RWPE2 (cell line): ENCODE results near the gene INSC.

Source experiments
- ATAC-seq: fragments of 200-7000 bp; cut with Tn5 transposase; 3 replicates; pipeline ENCODE4 v1.9.1; 2021; ENCODE audit warnings: low read depth
- DNase-seq: peaks from one replicate; pipeline ENCODE4 v3.0.0-alpha.2; 2020; ENCODE audit warnings: low spot score
- H3K27ac ChIP-seq: fragments of 450-650 bp; 2 replicates; pipeline ENCODE4 v1.5.1; 2017; ENCODE audit warnings: mild to moderate bottlenecking; ENCODE audit not compliant: poor library complexity, severe bottlenecking
- H3K27me3 ChIP-seq: fragments of 250-450 bp; sonication (Bioruptor Pico); 2 replicates; pipeline ENCODE4 v1.5.1; 2021; ENCODE audit warnings: mild to moderate bottlenecking, moderate library complexity; ENCODE audit not compliant: insufficient read depth, poor library complexity, severe bottlenecking
- H3K36me3 ChIP-seq: fragments of 250-450 bp; sonication (Bioruptor Pico); 2 replicates; pipeline ENCODE4 v1.5.1; 2020; ENCODE audit warnings: low read depth, mild to moderate bottlenecking, moderate library complexity
- H3K4me1 ChIP-seq: fragments of 250-450 bp; sonication (Bioruptor Pico); 2 replicates; pipeline ENCODE4 v1.5.1; 2021; ENCODE audit warnings: mild to moderate bottlenecking, moderate library complexity; ENCODE audit not compliant: insufficient read depth, poor library complexity, severe bottlenecking
- H3K4me3 ChIP-seq: fragments of 250-450 bp; sonication (Bioruptor Pico); 2 replicates; pipeline ENCODE4 v1.5.1; 2021; ENCODE audit warnings: mild to moderate bottlenecking, moderate library complexity; ENCODE audit not compliant: severe bottlenecking
- H3K9me3 ChIP-seq: fragments of 250-450 bp; sonication (Bioruptor Pico); 2 replicates; pipeline ENCODE4 v1.5.1; 2021; ENCODE audit warnings: mild to moderate bottlenecking, moderate library complexity; ENCODE audit not compliant: severe bottlenecking
- TF ChIP-seq, protein P1 (sequence below): fragments of 450-650 bp; IDR thresholded peaks from one replicate; pipeline ENCODE4 v1.5.1; 2017; ENCODE audit warnings: mild to moderate bottlenecking, moderate library complexity; ENCODE audit not compliant: poor library complexity, severe bottlenecking

The INSC gene

GRCh38 chr11:15166204-15166603, 51.5 kb downstream of the INSC start:
- TF ChIP-seq, protein P1, sequence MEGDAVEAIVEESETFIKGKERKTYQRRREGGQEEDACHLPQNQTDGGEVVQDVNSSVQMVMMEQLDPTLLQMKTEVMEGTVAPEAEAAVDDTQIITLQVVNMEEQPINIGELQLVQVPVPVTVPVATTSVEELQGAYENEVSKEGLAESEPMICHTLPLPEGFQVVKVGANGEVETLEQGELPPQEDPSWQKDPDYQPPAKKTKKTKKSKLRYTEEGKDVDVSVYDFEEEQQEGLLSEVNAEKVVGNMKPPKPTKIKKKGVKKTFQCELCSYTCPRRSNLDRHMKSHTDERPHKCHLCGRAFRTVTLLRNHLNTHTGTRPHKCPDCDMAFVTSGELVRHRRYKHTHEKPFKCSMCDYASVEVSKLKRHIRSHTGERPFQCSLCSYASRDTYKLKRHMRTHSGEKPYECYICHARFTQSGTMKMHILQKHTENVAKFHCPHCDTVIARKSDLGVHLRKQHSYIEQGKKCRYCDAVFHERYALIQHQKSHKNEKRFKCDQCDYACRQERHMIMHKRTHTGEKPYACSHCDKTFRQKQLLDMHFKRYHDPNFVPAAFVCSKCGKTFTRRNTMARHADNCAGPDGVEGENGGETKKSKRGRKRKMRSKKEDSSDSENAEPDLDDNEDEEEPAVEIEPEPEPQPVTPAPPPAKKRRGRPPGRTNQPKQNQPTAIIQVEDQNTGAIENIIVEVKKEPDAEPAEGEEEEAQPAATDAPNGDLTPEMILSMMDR, result no peak
- Histone ChIP-seq H3K36me3 (no peaks in the 10 kb centered on the region), H3K9me3 (no peaks in the 10 kb centered on the region), H3K4me3 (no peak overlapping the region), H3K4me1 (no peaks in the 10 kb centered on the region), H3K27me3 (no peaks in the 10 kb centered on the region), H3K27ac (no peak overlapping the region)
- DNase-seq (no peak), ATAC-seq (no peak)

DNA sequence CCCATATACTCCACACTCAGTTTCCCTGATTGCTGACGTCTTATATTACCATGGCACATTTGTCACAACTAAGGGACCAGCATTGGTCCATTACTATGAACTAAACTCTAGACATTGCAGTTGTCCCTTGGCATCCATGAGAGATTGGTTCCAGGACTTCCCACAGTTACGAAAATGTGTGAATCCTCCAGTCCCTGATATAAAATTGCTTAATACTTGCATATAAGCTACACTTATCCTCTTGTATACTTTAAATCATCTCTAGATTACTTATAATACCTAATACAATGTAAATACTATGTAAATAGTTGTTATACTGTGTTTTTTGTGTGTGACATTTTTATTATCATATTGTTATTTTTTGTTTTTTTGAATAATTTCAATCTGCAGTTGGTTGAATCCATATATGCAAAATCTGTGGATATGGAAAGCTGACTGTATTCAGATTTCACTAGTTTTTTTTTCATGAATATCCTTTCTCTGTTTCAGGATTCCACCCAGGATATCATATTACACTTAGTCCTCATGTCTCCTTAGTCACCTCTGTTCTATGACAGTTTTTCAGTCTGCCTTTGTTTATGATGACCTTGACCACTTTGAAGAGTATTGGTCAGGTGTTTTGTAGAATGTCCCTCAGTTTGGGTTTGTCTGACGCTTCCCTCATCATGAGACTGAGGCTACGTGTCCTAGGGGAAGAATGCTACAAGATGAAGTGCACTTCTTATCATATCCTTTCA, 55.3 kb downstream of the INSC start:
- TF ChIP-seq, protein P1, result no peak
- no peak for DNase-seq

GRCh38 chr11:15170698-15171097, 56.0 kb downstream of the INSC start:
- no peak for DNase-seq
- H3K27ac ChIP-seq, result no peak overlapping the region
- no peaks in the 10 kb centered on the region for H3K36me3 ChIP-seq
- ATAC-seq, result no peak
- H3K9me3 ChIP-seq, result no peaks in the 10 kb centered on the region
- TF ChIP-seq, protein P1, result no peak
- H3K4me1 ChIP-seq, result no peaks in the 10 kb centered on the region
- H3K27me3 ChIP-seq, result no peaks in the 10 kb centered on the region
- no peak overlapping the region for H3K4me3 ChIP-seq

More for the DNA sequence above, 55.3 kb downstream of the INSC start:
- Histone ChIP-seq H3K4me3 (no peak overlapping the region), H3K4me1 (no peaks in the 10 kb centered on the region), H3K36me3 (no peaks in the 10 kb centered on the region), H3K27me3 (no peaks in the 10 kb centered on the region), H3K27ac (no peak overlapping the region), H3K9me3 (no peaks in the 10 kb centered on the region)
- no peak for ATAC-seq

- no peak overlapping the region for H3K27ac ChIP-seq
- no peaks in the 10 kb centered on the region for H3K9me3 ChIP-seq
- no peak overlapping the region for H3K4me3 ChIP-seq
- ATAC-seq (no peak), DNase-seq (no peak)
- H3K27me3 ChIP-seq, result no peaks in the 10 kb centered on the region
- no peaks in the 10 kb centered on the region for H3K4me1 ChIP-seq
- H3K36me3 ChIP-seq, result no peaks in the 10 kb centered on the region
- TF ChIP-seq, protein P1, result no peak
Observed at GRCh38 chr11:15171956-15172355, 57.2 kb downstream of the INSC start.

GRCh38 chr11:15175831-15176230, 61.1 kb downstream of the INSC start:
- Histone ChIP-seq H3K36me3 (no peaks in the 10 kb centered on the region), H3K4me3 (no peak overlapping the region), H3K27ac (no peak overlapping the region), H3K27me3 (no peaks in the 10 kb centered on the region), H3K9me3 (no peaks in the 10 kb centered on the region), H3K4me1 (no peaks in the 10 kb centered on the region)
- TF ChIP-seq, protein P1, result no peak
- ATAC-seq (no peak), DNase-seq (no peak)
